Measurements from ENCODE around the gene DNAL1.
A peak's percentile ranks its signal among the peaks of the same experiment; 100 is the strongest.

Gene DNAL1

DNA sequence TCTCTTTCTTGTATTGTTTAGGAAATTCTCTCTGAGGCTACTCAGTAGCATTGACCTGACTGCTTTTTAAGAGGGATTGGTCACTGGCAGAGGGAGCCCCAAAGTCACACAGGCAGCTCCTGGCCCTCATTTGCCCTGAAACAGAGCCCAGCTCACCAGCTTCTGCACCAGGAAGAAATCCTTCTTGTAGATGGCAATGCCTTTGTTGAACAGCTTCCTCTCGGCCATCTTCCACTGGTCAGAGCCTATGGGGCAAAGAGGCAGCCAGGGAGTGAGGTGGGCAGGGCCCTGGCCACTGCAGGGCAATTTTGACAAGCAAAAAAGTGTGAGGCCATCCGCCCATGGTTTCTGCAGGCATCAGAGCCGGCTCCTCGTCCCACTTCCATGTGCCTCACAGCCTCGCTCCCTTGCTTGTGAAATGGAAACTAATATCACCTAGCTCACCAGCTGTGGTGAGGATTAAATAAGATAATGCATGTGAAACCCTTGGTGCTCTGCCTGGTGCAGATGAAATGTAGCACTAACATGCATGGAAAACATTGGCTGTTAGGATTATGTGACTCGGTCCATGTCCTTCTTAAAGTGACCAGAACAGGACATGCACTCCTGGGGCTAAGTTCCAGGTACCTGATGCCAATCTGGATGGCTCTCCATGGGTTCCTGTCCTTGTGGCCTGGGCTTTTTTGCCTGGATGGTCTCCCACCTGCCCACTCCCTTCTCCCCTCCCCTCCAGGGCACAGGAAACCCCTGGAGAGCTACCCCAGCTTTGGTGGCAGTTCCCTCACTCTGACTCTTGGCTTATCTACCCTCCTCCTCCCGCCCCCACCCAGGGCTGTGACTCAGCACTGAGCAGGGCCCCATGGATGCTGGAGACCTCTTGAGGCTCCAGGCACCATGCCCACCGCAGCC is 80.6 kb downstream of the DNAL1 start:
- no peak for DNase-seq

DNA sequence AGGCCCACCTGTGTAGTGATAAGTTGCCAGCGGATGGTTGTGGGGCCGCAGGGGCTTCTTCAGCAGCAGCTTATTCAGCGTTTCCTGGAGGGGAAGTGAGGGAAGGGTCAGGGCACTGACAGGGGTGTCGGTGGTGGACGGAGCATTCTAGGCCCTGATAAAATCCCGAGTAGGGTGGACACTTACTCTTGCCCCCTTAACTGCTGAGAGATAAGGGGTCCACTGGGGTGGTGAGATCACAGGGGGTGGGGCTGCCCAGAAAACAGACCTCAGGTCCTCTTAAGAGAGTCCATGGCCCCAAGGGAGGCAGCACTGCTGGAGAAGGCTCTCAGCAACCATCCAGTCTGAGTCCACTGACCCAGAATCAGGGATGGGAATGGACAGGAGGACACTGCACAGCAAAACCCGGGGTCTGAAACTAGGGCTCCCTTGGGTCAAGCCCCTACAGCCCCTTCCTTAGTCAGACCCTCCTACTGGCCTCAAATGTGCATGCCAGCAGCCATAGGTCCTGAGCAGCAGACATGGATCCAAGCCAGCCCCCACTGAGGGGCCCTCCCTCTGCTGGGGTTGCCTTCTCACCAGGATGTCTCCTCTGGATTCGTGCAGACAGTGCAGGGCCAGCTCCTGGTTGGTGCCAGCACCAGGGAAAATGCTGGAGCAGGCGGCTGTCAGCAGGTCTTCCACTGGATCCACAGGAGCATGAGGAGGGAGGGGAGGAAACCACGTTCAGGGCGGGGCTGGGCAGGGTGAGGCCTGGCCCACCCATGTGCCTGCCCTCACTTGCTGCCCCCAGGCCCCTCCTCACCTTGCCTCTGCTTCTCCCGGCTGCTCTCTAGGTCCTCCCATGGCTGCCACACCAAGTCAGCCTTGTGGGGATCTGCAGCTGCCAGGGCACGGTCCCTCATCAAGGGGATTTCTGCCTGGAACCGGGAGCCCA is 81.5 kb downstream of the DNAL1 start:
- DNase-seq: no peak

DNA sequence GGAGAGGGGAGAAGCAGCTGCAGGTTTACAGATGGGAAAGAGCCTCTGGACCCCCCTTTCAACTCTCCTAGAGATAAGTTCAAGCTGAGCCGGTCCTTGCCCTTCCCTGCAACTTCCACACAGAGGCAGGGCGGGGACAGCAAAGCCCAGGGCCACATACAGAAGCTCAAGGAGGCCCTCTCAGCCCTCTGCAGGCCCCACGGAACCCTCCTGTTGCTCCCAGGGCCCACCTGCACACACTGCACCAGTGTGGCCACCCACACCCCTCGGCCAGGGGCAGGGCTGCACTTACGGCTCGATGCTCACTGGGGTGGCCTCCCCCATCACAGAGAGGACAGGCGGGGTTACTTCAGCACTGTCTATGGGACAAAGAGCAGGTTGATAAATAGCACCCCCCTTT is 82.4 kb downstream of the DNAL1 start:
- no peak for DNase-seq

DNA sequence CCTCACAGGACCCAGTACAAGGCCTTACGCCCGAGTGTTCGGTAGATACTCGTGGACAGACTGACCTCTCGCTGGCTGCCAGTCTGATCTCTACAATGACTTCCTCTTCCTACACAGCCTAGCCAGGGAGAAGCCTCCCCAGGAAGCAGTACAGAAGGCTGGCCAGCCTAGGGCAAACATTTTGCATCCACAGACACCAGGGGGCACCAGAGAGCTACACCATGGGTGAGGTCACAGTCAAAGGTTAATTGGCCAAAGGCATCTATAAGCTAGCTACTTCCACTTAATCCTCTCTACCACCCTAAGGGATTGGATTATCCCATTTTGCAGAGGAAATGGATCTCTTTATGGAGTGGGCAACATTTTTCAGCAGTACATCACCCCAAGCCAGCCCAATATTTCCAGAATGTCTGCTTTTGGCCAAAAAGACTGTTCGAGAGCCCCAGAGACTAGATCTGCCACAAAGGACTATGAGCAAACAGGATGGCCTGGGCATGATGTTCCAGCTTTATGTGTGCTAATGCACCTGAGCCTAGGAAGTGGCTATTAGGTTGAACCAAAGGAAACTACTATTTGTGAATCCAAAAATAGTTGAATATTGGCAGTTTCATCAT is 84.0 kb downstream of the DNAL1 start:
- peak; percentile 77 for DNase-seq

DNA sequence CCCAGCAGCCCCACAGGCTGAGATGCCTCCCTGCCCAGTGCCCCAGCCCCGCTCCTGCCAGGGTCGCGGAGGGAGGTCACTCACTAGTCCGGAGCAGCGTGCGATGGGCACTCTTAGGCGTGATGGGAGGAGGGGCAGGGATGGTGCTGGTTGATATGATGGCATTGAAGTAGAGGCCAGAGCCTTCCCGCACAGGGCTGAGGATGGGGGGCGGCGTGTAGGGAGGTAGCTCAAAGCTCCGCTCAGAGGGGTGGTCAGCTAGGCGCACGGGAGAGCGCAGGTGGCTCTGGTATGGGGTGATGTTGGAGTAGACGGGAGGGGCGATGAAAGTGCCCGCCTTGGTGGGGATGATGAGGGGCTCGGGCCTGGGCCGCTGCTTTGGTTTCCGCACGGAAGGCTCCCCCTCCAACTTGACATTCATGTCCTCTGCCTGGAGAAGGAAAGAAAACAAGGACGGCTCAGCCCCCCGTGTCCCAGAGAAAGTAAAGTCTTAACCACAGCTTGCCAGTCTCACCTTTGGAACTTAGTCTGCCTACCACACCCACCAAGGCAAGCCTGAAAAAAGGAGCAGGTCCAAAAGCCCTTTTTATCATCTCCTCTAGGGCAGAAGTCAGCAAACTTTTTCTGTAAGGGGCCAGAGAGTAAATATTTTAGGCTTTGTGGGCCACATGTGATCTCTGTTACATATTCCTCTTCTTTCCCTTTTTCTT is 84.9 kb downstream of the DNAL1 start:
- no peak for DNase-seq

DNA sequence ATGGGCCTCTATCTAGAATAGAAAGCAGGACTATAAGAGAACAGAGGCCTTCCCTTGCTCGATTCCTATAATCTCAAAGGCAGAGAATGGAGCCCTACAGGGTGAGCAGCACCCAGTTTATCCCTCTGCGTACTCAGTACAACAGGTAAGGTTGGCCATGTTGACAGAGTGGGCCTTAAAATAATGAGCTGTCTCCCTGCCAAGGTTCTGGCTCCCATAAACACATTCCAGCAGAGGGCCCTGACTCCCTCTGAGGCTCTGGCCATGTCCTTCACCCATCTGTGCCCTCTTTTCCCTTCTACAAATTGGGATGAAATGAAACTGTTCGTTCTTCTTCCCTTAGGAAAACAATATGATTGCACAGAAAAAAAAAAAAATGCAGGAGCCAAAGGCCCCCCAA is 86.3 kb downstream of the DNAL1 start:
- DNase-seq: no peak

DNA sequence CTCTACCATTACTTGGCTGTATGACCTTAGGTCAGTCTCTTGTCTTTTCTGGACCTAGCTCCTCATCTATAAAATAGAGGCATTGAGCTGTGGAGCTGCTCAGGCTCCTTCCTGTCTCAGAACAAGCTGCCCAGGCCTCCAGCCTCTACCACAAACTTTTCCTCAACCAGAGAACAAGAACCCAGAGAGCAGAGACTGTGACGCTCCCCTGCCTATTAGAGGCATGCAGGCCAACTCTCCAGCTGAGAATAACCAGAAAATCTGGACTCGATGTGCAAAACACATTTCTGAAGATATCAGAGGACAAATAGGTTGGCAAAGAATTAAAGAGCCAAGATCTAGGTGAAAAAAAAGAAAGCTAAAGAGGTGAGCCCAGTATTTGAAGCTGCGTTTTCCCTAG is 87.2 kb downstream of the DNAL1 start:
- no peak for DNase-seq

DNA sequence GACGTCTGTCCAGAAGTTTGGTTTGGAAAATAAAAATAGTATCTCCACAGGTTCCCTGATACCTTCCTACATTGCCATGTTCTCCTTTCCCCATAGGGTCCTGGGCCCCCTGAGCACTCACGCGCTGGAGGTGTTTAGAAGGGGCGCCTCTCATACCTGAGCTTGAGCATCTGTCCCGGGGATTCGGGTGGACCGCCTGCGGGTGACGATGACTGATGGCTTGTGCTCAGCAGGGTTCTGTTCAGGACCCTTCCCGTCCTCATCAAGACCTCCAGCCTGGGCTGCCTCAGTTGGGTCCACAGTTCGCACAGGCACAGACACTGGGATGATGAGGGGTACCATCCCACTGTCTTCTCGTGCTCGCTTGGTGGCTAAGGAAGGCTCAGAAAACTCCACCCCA is 92.1 kb downstream of the DNAL1 start:
- DNase-seq: no peak

DNA sequence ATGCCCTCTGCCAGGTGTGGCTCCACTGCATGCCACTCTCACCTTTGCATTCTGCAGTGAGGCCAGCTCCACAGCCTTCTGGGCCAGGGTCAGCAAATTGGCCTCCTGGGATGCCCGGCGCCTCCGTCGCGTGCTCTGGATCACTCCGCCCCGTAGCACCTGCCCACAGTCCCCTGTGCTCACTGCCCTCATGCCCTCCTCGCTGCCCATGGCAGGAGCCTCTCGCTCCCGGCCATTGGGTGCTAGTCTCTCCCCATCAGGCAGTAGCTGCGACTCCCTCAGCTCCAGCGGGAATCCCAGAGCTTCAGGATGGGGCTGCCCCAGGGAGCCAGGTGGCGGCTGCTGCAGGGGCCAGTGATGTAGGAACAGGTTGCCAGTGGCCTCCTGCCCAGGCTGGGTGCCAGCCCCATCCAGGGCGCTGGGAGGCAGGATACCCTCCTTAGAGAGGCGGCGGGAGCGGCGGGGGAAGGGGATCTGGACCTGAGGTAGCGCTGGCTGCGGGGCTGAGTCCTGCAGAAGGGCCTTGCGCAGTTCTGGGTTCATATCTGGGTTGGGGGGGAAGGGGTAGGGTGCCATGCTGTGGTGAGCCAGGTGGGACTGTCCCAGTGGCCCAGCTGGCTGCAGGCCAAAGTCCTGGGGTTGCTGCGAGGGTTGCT is 93.9 kb downstream of the DNAL1 start:
- no peak for DNase-seq

DNA sequence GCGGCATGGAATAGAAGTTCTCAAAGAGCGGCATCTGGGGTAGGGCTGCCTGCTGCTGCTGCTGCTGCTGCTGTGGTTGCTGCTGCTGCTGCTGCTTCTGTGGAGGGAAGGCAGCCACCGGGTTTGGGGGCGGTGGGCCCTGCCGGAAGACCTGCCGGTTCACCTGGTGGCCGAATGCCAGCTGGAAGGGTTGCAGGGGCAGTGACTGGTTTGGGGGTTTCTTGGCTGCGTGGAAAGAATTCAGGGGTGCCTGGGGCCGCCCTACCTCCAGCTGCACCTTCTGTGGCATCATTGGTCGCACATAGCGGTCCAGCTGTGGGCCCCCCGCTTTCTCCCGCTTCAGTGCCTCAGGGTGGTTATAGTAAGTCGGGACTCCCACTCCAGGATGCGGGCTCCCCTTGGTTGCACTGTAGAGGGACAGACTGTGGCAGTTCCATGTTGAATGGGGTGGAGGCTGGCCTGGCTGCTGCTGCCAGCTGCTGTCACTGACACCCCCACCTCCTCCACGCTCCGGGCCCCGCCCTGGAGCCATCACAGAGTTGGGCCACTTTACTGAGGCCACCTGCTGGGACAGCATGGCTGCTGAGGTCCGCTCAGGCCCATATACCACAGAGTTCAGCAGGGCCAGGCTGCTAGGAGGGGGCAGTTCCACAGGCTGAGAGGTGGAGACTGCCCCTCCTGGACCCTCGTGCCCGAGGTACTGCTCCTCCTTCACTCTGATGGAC is 94.5 kb downstream of the DNAL1 start:
- DNase-seq: no peak

DNA sequence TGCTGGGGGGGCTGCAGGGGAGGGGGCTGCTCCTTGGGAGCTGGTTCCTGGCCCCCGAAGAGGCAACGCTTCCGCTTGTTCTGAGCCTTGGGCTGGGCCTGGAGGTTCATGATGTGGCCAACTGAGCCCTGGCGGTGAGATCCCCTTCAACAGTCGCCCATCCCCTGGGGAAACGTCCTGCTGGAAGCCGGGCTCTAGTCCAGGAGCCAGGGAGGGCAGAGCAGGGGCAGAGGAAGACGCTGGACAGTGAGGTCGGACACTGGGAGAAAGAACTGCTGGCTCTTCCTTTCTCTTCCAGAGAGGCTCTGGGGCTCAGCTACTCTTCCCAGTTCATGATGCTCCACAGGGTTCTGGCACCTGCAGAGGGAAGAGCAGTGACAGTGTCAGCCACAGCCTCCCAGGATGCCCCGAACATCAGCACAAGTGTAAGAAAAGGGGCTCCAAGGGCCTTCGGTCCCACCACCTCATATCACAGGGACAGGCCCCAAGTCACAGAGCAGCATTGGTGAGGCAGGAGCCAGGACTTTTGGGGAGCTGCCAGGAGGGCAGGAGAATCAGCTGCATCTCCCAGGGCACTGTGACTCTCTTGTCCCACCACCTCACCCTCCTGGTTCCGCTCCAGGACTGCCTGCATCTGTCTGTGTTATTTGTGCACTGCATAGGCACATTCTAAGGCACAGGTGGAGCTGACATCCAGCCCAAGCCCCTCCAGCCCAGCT is 95.3 kb downstream of the DNAL1 start:
- DNase-seq: no peak

DNA sequence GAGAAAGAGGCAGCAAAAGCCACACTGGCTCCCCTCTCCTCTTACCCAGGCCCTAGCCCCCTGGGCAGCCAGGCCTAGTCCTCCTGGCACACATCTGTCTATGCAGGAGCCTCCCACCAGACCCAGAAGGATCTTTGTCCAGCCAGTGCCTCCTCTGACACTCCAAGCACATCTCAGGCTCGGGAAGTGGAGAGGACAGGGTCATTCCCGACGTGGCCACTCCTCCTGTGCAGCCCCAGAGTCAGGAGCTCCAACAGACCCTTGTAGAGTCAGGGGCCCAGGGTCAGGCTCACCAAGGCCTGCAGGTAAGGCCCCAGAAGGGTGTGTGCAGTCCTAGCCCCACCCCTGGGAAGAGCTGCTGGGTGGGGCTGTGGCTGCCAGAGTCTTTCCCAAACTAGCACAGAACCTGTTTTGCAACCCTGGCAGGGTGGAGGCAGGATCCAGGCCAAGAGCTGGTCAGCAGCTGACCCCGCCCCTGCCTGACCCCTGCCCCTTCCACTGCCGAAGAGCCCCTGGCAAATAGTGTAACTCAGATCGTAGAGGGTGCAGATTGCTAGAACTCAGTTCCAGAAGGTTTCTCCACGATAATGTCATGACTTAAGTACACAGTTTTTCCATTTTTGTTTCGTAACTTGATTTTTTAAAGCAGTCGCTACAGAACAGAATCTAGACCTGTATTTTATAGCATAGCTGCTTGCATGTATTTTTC is 96.0 kb downstream of the DNAL1 start:
- no peak for DNase-seq

DNA sequence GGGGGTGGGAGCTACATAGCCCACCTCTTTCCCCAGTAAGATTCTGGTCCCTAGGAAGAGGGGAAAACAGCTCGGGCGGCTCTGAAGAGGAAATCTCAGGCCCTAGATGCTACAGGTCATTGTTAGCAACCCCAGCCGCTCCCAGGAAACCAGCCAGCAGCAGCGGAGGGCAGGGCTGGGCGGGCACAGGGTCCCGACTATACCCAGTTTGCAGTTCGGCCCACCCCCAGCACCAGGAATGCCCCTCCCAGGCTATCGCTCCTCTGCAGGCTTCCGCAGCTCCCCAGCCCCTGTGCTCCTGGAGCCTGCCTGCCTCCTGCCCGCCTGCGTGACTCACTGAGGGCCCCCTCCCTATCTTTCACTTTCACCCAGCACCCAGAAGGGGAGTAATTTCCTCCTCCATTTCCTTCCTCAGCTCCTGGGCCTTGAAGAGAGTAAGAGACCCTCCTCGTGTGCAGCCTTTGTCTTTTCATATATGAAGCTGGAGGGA is 96.6 kb downstream of the DNAL1 start:
- DNase-seq: peak; percentile 71

DNA sequence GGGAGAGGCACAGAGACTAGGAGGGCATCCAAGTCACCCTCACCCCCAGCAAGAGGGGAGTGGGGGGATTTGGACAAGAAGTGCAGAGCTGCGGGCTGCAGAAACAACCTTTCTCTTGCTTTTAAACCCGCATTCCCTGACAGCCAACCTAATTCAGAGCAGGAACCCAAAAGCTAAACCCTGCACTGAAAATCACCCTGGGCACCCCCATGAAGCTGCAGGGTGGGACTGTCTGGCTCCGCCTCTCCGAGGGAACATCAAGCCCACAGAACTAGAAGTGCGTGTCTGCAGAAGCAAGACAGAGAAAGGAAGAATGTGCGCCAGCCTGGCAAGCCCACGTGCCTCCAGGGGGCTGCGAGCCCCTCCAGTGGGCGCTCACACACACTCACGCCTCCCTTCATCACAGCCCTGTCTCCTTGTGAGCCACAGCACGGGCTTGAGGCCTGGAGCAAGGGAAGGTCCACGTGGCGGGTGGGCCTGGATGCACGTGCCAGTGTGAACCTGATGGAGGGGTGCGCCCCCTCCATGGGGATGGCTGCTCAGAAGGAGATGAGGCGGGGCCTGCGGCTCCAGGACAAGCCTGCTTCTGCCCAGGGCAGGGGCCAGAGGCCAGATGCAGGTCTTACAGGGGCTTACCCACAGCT is 97.2 kb downstream of the DNAL1 start:
- no peak for DNase-seq

DNA sequence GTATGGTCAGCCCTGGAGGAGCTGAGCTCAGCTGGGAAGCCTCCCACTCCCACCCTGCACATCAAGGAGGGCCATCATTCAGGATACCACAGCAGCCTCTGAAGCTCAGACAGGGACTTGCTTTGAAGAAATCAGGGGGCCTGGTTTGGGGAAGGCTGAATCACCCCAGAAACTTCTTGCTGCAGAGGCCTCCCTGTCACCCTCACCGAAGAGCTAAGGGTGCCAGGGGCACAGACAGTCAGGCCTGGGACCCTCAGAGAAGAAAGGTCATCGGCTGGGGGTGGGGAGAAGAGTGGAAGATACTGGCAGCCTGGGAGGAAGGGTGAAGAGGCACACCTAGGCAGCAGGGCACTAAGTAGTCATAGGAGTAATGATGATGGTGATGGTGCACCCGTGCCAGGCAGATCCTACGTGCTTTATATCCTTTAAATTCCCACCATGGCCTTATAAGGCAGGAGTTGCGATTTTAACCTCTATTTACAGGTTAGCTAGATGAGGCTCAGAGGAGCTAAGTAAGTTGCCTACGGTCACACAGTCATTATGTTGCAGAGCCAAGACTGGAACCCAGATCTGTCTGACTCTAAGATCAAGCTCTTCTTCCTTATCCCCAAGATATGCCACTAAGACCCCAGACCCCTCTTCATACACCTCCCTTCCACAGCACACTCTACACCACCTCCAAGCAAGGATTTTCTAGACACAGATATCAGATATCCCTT is 97.9 kb downstream of the DNAL1 start:
- DNase-seq: no peak

DNA sequence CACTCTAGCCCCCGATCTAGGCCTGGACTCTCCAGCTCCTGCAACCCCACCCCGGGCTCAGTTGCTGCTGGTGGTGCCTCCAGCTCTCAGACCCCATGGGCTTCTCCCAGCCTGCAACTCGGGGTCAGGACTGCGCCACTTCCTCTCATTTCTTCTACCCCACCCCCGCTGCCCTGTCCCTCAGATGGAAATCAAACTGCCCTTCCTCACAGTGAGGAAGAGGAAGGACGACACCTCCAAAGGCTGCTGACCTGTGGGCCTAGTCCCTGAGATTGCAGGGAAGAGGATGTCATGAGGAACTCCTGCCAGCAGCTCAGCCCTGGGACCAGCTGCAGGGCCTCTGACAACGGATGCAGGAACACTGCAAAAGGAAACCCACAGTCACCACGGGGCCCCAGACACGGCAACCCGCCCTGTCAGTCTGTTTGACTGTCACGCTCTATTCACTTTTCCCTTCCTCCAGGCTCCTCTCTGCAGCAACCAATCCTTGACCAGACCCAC is 98.7 kb downstream of the DNAL1 start:
- no peak for DNase-seq

DNA sequence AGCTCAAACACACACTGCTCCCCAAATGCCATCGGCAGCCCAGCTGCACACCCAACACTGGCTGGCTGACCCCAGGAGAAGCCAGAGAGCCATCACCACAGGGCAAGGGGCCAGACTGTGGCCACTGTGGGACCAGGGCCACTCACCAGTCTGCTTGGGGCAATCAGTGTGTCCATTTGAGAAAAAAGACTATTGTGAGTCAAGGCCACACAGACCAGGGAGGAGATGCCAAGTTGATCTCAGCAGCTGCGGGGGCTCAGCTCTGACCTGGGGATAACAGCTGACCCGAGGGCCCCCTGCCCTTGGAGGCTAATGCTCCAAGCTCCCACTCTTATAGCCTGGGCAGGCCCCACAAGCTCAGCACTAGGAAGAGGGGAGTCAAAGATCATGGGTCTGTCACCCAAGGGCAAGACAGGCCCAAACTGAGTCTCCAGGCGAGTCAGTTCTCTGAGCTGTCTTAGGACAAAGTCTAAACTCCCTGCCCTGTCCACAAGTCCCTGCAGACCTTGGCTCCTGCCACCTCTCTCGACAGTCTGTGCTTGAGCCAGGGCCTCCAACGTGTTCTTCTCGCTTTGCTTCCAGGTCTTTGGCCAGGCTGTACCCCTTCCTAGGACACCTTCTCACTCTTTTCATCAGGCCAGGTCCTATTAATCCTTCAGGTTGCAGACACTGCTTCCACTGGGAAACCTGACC is 99.5 kb downstream of the DNAL1 start:
- no peak for DNase-seq

Measured in 8988T (cell line).